HepG2 (cell line): ENCODE data around the gene DNAJB8. TPM values are rescaled to one million over a fixed set of nuclear protein-coding genes. Genes with fewer than 3 reads are reported as not detected.

Source experiments
- ATAC-seq: fragments of 200-7000 bp; cut with Tn5 transposase; 3 replicates; pipeline ENCODE4 v1.9.1; 2020; ENCODE audit warnings: mild to moderate bottlenecking, moderate library complexity
- BruUV-seq: library from RNA; stranded (reverse); fragments of 400-500 nt; replicated peaks from 2 replicates; lab custom pipeline; 2021; lab: Mats Ljungman, UMichigan
- CTCF ChIA-PET: fragments of 300-600 bp; formaldehyde crosslinking; extraction: SDS; loops from one replicate; lab custom pipeline; 2021; ENCODE audit warnings: low total read pairs, inconsistent platforms, low intra/inter-chr PET ratio; lab: Yijun Ruan, JAX
- POLR2A ChIA-PET: fragments of 350-600 bp; sonication (Branson Sonifier 250); formaldehyde crosslinking; loops from one replicate; lab custom pipeline; 2020; ENCODE audit warnings: antibody characterized with exemption, inconsistent platforms; lab: Yijun Ruan, JAX
- DNase-seq: peaks from one replicate; pipeline ENCODE4 v3.0.0-alpha.2; 2015; ENCODE audit warnings: low spot score
- FAIRE-seq: peaks from 3 replicates; lab custom pipeline; 2011; peaks lifted over from hg19 to GRCh38; lab: Jason Lieb, UNC
- H2AFZ ChIP-seq: one replicate; pipeline ENCODE4 v1.6.1; 2011; ENCODE audit warnings: low read length, inconsistent platforms
- H3K27ac ChIP-seq: fragments of 300-600 bp; 3 replicates; pipeline ENCODE4 v1.8.0; 2011; ENCODE audit warnings: mixed run types, mild to moderate bottlenecking, mixed read lengths, low read length, inconsistent platforms; ENCODE audit not compliant: insufficient read depth; ENCODE audit errors: extremely low read length
- H3K27me3 ChIP-seq, 2 experiments: fragments of 200-600 bp in 1 of 2; 2 replicates in 1 of 2; 3 replicates in 1 of 2; pipeline versions ENCODE4 v1.6.0 to v1.8.0; 2011; ENCODE audit warnings: low read length in 2 of 2, mild to moderate bottlenecking in 2 of 2, moderate library complexity in 2 of 2, inconsistent platforms in 1 of 2; ENCODE audit not compliant: insufficient read depth in 2 of 2, control insufficient read depth in 1 of 2
- H3K36me3 ChIP-seq, 2 experiments: fragments of 200-600 bp in 1 of 2; replicated peaks in 1 of 2; 2 replicates in 1 of 2; 3 replicates in 1 of 2; pipeline versions ENCODE4 v1.5.1 to v1.8.0; 2011; ENCODE audit warnings: low read length in 2 of 2, inconsistent platforms in 1 of 2; ENCODE audit not compliant: insufficient read depth in 2 of 2, control insufficient read depth in 1 of 2
- H3K4me1 ChIP-seq: 2 replicates; pipeline ENCODE4 v1.5.1; 2012; ENCODE audit warnings: low read length, inconsistent platforms; ENCODE audit not compliant: insufficient read depth
- H3K4me2 ChIP-seq: 2 replicates; pipeline ENCODE4 v1.6.0; 2011; ENCODE audit warnings: low read depth, low read length, inconsistent platforms
- H3K4me3 ChIP-seq, 3 experiments: fragments of 200-600 bp in 1 of 3; sonication (generic), shearing (Covaris generic) in 1 of 3; replicated peaks in 1 of 3; 2 replicates each; pipeline ENCODE4 v1.5.1; 2011 to 2016; ENCODE audit warnings: low read length in 3 of 3, inconsistent platforms in 2 of 3, low read depth in 2 of 3, mild to moderate bottlenecking in 2 of 3, control low read depth in 1 of 3, mixed read lengths in 1 of 3; ENCODE audit not compliant: insufficient read depth in 1 of 3
- H3K79me2 ChIP-seq: one replicate; pipeline ENCODE4 v1.6.1; 2011; ENCODE audit warnings: low read length, inconsistent platforms; ENCODE audit not compliant: insufficient read depth
- H3K9ac ChIP-seq: 2 replicates; pipeline ENCODE4 v1.6.0; 2011; ENCODE audit warnings: mild to moderate bottlenecking, low read depth, low read length, inconsistent platforms; ENCODE audit not compliant: insufficient read depth
- H3K9me3 ChIP-seq: 2 replicates; pipeline ENCODE4 v1.5.1; 2012; ENCODE audit warnings: mild to moderate bottlenecking, low read length
- H4K20me1 ChIP-seq: 2 replicates; pipeline ENCODE4 v1.6.0; 2011; ENCODE audit warnings: inconsistent platforms, mild to moderate bottlenecking, low read length, moderate library complexity; ENCODE audit not compliant: insufficient read depth
- ESRRA ChIP-seq: sonication (generic); formaldehyde crosslinking; IDR thresholded peaks from 2 replicates; pipeline ENCODE4 v1.5.1; 2020; ENCODE audit warnings: mild to moderate bottlenecking, low read depth, missing genetic modification reagents
- MEF2D ChIP-seq: sonication (generic); formaldehyde crosslinking; IDR thresholded peaks from 2 replicates; pipeline ENCODE4 v1.5.1; 2020; ENCODE audit warnings: mild to moderate bottlenecking, missing genetic modification reagents
- ZNF30 ChIP-seq: sonication (generic); formaldehyde crosslinking; IDR thresholded peaks from 2 replicates; pipeline ENCODE4 v1.5.0; 2020; ENCODE audit warnings: mild to moderate bottlenecking, missing genetic modification reagents
- ZNF577 ChIP-seq: sonication (generic); formaldehyde crosslinking; IDR thresholded peaks from 2 replicates; pipeline ENCODE4 v1.4.0; 2020; ENCODE audit warnings: mild to moderate bottlenecking, low read depth, missing genetic modification reagents, borderline replicate concordance
- ZNF580 ChIP-seq: IDR thresholded peaks from 2 replicates; pipeline ENCODE4 v1.6.1; 2016; ENCODE audit warnings: low read depth, borderline replicate concordance
- ZNF607 ChIP-seq: sonication (generic); formaldehyde crosslinking; IDR thresholded peaks from 2 replicates; pipeline ENCODE4 v1.5.1; 2020; ENCODE audit warnings: missing genetic modification reagents, mild to moderate bottlenecking, borderline replicate concordance
- ZNF629 ChIP-seq: sonication (generic); formaldehyde crosslinking; conservative IDR thresholded peaks from 2 replicates; pipeline ENCODE4 v1.5.0; 2020; ENCODE audit warnings: missing genetic modification reagents
- WGBS: methylation state at CpG from one replicate; pipeline ENCODE4 v1.1.6; 2017; ENCODE audit warnings: low lambda C conversion rate; 5-methylcytosine and 5-hydroxymethylcytosine counted together
- in situ Hi-C: cut with HindIII; loops from 2 replicates; pipeline ENCODE4 v1.10.0; 2017; ENCODE audit warnings: low pct_unique_long_range_greater_than_20kb; ENCODE audit not compliant: extremely low pct_ligation_motif_present
- intact Hi-C: fragments of 100-400 bp; cut with micrococcal nuclease; formaldehyde crosslinking; loops from one replicate; pipeline ENCODE4 v1.10.0; 2022; ENCODE audit not compliant: unreplicated experiment
- polyA plus RNA-seq, 8 experiments: library from polyadenylated mRNA; depleted of rRNA in 3 of 8; stranded (reverse) in 7 of 8; unstranded in 1 of 8; fragments of >200 nt; fragmentation: Illumina TruSeq in 4 of 8; extraction: Trizol in 4 of 8; gene quantifications; 2 replicates each; pipeline versions ENCODE4 v1.2.1 to v1.2.3, GENCODE V29; 2011 to 2016; ENCODE audit warnings: low read depth in 4 of 8, missing spikeins in 1 of 8, mixed read lengths in 1 of 8; ENCODE audit not compliant: insufficient read depth in 1 of 8
- total RNA-seq, 5 experiments: library from RNA; depleted of rRNA; stranded (reverse); fragments of >200 nt; fragmentation: Illumina TruSeq; extraction: Trizol; gene quantifications; 2 replicates each; pipeline ENCODE4 v1.2.3, GENCODE V29; 2016; ENCODE audit warnings: low read depth in 1 of 5

The DNAJB8 gene
- total and polyA plus RNA-seq, 2 of the 13 experiments (the other 11 are each of a cell fraction or from before 2014, with no cell fraction given), result not detected

DNA sequence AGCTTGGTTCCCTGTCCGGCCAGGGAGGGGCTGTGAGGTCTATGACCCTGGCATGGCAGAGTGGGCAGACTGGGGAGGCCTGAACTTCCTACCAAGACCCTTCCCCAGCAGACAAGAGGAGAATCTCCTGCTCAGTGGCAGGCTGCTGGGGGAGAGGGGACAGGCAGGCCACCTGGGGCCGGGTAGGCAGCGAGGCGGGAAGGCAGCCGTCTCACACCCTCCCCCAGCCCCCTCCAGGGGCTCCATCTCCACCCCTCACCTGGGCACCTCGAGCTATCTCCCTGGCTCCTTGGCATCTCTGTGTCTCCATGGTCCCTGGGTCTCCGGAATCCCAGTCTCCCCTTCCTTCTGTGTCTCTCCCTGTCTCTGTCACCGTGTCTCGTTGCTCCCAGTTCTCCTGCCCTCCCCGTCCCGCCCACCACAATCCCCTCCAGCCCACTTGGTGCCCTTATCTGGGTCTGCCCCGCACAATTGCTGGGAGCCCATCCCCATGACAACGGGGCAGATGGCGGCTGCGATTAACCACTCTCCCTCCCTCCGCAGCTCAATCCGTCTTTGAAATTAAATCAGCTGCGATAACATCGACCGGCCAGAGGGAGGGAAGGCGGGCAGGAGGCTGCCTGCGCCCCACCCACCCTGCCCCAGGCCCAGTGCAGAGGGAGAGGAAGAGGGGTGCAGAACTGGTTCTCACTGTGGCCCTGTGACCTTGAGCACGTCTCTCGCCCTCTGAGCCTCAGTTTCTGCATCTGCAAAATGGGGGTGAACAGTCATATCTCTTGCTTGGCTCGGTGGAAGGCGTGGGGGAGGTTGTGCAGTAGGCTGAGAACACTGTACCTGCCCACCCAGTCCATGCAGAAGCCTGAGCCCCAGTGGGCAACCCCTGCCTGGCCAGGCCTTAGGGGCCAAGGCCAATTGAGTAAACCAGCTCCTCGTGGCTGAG is 9.6 kb downstream of the DNAJB8 start:
- ChIA-PET CTCF (no interaction called here), POLR2A (no interaction called here)
- Histone ChIP-seq H3K4me2 (no peak overlapping the region), H3K4me1 (peaks cover 10% of the 10 kb centered on the region), H3K27ac (no peak overlapping the region), H3K36me3 (no peaks in the 10 kb centered on the region), H3K27me3 (peaks cover 23 to 90% of the 10 kb centered on the region in 2 experiments), H3K9me3 (no peaks in the 10 kb centered on the region), H3K4me3 (no peak overlapping the region), H2AFZ (no peak overlapping the region), H3K9ac (no peak overlapping the region), H4K20me1 (no peaks in the 10 kb centered on the region), H3K79me2 (no peaks in the 10 kb centered on the region)
- in situ Hi-C loops (no loop called here), intact Hi-C loops (no loop called here)
- 21% methylated on average over 18 of the region's 27 CpGs for WGBS
- no TSS peak for BruUV-seq
- TF ChIP-seq MEF2D (no peak), ZNF629 (CRISPR knock-in tag) (peak; percentile 84), ZNF30 (CRISPR knock-in tag) (no peak), ZNF580 (CRISPR knock-in tag) (no peak)
- DNase-seq, result no peak
- FAIRE-seq, result no peak
- ATAC-seq, result no peak

- POLR2A ChIA-PET, result no interaction called here
- ATAC-seq, result 0 out of 3 replicates have a peak, but pooled peaks have one; percentile 9
These were observed 10.6 kb downstream of the DNAJB8 start for GRCh38 chr3:128455786-128456748.

More at GRCh38 chr3:128455786-128456748, 10.6 kb downstream of the DNAJB8 start:
- H3K27me3 ChIP-seq, result peaks cover 29 to 95% of the 10 kb centered on the region in 2 experiments
- H3K79me2 ChIP-seq, result no peaks in the 10 kb centered on the region
- WGBS, result 11% methylated on average over 13 of the region's 16 CpGs
- no peaks in the 10 kb centered on the region for H3K36me3 ChIP-seq
- intact Hi-C loops, result no loop called here
- H3K9me3 ChIP-seq, result no peaks in the 10 kb centered on the region
- no peak overlapping the region for H3K27ac ChIP-seq
- H3K4me2 ChIP-seq, result no peak overlapping the region
- BruUV-seq, result no TSS peak
- no peak overlapping the region for H3K4me3 ChIP-seq
- H4K20me1 ChIP-seq, result no peaks in the 10 kb centered on the region
- no peak for FAIRE-seq
- H2AFZ ChIP-seq, result no peak overlapping the region
- TF ChIP-seq ZNF577 (no peak), ESRRA (CRISPR knock-in tag) (no peak), ZNF607 (no peak)
- in situ Hi-C loops, result no loop called here
- no peak overlapping the region for H3K9ac ChIP-seq
- no peak for DNase-seq
- peaks cover 10% of the 10 kb centered on the region for H3K4me1 ChIP-seq
- CTCF ChIA-PET, result no interaction called here
